HG03460 (cell line): Measurements from ENCODE around the gene EMP3.
"Not testable (repeated sequence)": the region's sequence is repeated elsewhere in the genome, so short reads cannot be mapped to it uniquely, and the experiment has no call there.

ENCODE experiments used
- ATAC-seq: cut with Tn5 transposase; IDR thresholded peaks from one replicate; pipeline ENCODE4 v1.9.1; 2021; ENCODE audit not compliant: unreplicated experiment

Gene EMP3

GRCh38 chr19:48344892-48345291 is 19.5 kb downstream of the EMP3 start:
- ATAC-seq, result no peak

- ATAC-seq, result no peak
These were observed 20.8 kb downstream of the EMP3 start for GRCh38 chr19:48346191-48346590.

- ATAC-seq, result no peak
These were observed 22.7 kb downstream of the EMP3 start for GRCh38 chr19:48348045-48348444.

GRCh38 chr19:48348737-48349136 is 23.4 kb downstream of the EMP3 start:
- ATAC-seq, result no peak

GRCh38 chr19:48350856-48351255 is 25.5 kb downstream of the EMP3 start:
- ATAC-seq, result no peak

- no peak for ATAC-seq
These were observed 26.0 kb downstream of the EMP3 start for GRCh38 chr19:48351341-48351752.

- no peak for ATAC-seq
These were observed 28.3 kb downstream of the EMP3 start for GRCh38 chr19:48353677-48354076.

- no peak for ATAC-seq
These were observed 29.1 kb downstream of the EMP3 start for GRCh38 chr19:48354332-48354992.

GRCh38 chr19:48355365-48355954 is 30.1 kb downstream of the EMP3 start:
- ATAC-seq, result no peak

GRCh38 chr19:48359123-48359522 is 33.8 kb downstream of the EMP3 start:
- ATAC-seq, result no peak

- no peak for ATAC-seq
These were observed 36.6 kb downstream of the EMP3 start for GRCh38 chr19:48361912-48362311.

- ATAC-seq, result peak; percentile 46
These were observed 37.6 kb downstream of the EMP3 start for GRCh38 chr19:48362716-48363499.

- ATAC-seq, result peak; percentile 12
These were observed 38.1 kb downstream of the EMP3 start for GRCh38 chr19:48363500-48363809.

- ATAC-seq, result peak; percentile 79
These were observed 38.7 kb downstream of the EMP3 start, which contains the start of the genes SYNGR4 and TMEM143 for GRCh38 chr19:48363810-48364597. Gene SYNGR4 (plus strand): TSS chr19:48364367. CDS start chr19:48365843, 1,476 bp downstream. Gene TMEM143 (minus strand): TSS chr19:48363940. CDS start chr19:48363920, 20 bp downstream.

GRCh38 chr19:48364598-48365348 is 39.4 kb downstream of the EMP3 start:
- no peak for ATAC-seq

GRCh38 chr19:48365602-48366001 is 40.2 kb downstream of the EMP3 start:
- no peak for ATAC-seq

GRCh38 chr19:48367855-48368254 is 42.5 kb downstream of the EMP3 start:
- ATAC-seq, result no peak

GRCh38 chr19:48368936-48369335 is 43.6 kb downstream of the EMP3 start:
- ATAC-seq, result no peak

GRCh38 chr19:48370955-48371354 is 45.6 kb downstream of the EMP3 start:
- no peak for ATAC-seq

- ATAC-seq, result no peak
These were observed 46.0 kb downstream of the EMP3 start for GRCh38 chr19:48371367-48371766.

- not testable (repeated sequence) for ATAC-seq
These were observed 46.4 kb downstream of the EMP3 start for GRCh38 chr19:48371771-48372170.
